Dermis microvascular lymphatic vessel endothelial cell (primary cell): Measurements from ENCODE around the gene PSMA5. TPM values are rescaled to one million over a fixed set of nuclear protein-coding genes. Genes with fewer than 3 reads are reported as not detected.
A peak's percentile ranks its signal among the peaks of the same experiment; 100 is the strongest.
"Not testable (repeated sequence)": the region's sequence is repeated elsewhere in the genome, so short reads cannot be mapped to it uniquely, and the experiment has no call there.

ENCODE experiments used
- DNase-seq, 2 donors: peaks; one replicate each; pipeline versions ENCODE4 v3.0.0 to v3.0.0-alpha.2; 2010; ENCODE audit warnings: low read depth in 2 of 2
- total RNA-seq: library from RNA; depleted of rRNA; stranded (reverse); fragments of >200 nt; gene quantifications from 2 replicates; pipeline ENCODE4 v1.2.1, GENCODE V29; 2014

PSMA5 gene
- total RNA-seq, 1 donor from 2014 or later = 49.7 TPM

- peak in 1 of 2 donors; percentile 52 for DNase-seq
Measured at GRCh38 chr1:109392788-109393616, 33.2 kb downstream of the PSMA5 start.

GRCh38 chr1:109392037-109392787, 34.0 kb downstream of the PSMA5 start:
- no peak for DNase-seq

- no peak for DNase-seq
Measured at GRCh38 chr1:109391626-109392025, 34.6 kb downstream of the PSMA5 start.

GRCh38 chr1:109391157-109391556, 35.1 kb downstream of the PSMA5 start:
- DNase-seq = peak; percentile 18 to 49

GRCh38 chr1:109389638-109390341, 36.5 kb downstream of the PSMA5 start:
- no peak for DNase-seq

GRCh38 chr1:109388884-109389637, 37.2 kb downstream of the PSMA5 start:
- DNase-seq = no peak

GRCh38 chr1:109388208-109388711, 38.0 kb downstream of the PSMA5 start:
- no peak for DNase-seq

- no peak for DNase-seq
Measured at GRCh38 chr1:109386054-109386717, 40.1 kb downstream of the PSMA5 start.

GRCh38 chr1:109385417-109385816, 40.8 kb downstream of the PSMA5 start:
- DNase-seq = no peak

- DNase-seq = no peak
Measured at GRCh38 chr1:109383854-109384253, 42.4 kb downstream of the PSMA5 start.

GRCh38 chr1:109383087-109383779, 43.0 kb downstream of the PSMA5 start:
- no peak for DNase-seq

GRCh38 chr1:109381573-109381972, 44.7 kb downstream of the PSMA5 start:
- DNase-seq = no peak

GRCh38 chr1:109379907-109380306, 46.3 kb downstream of the PSMA5 start:
- DNase-seq = no peak

- DNase-seq = no peak
Measured at GRCh38 chr1:109379422-109379821, 46.8 kb downstream of the PSMA5 start.

- no peak for DNase-seq
Measured at GRCh38 chr1:109377698-109378097, 48.5 kb downstream of the PSMA5 start.

- DNase-seq = not testable (repeated sequence)
Measured at GRCh38 chr1:109373696-109374095, 52.6 kb downstream of the PSMA5 start.

- DNase-seq = no peak
Measured at GRCh38 chr1:109373126-109373525, 53.1 kb downstream of the PSMA5 start.

- DNase-seq = no peak
Measured at GRCh38 chr1:109372281-109372680, 54.0 kb downstream of the PSMA5 start.

- DNase-seq = no peak
Measured at GRCh38 chr1:109371341-109371739, 54.9 kb downstream of the PSMA5 start.
